A549 (cell line): ENCODE results near the gene SIGLEC9.

Source experiments
- CTCF ChIP-seq: fragments of >200 bp; sonication (Bioruptor Twin); formaldehyde crosslinking; IDR thresholded peaks from 3 replicates; pipeline ENCODE4 v1.5.1; 2016
- ESRRA ChIP-seq: fragments of 150-350 bp; IDR thresholded peaks from 2 replicates; pipeline ENCODE4 v1.6.1; 2014; ENCODE audit warnings: mild to moderate bottlenecking, low read length, borderline replicate concordance
- POLR2A ChIP-seq: IDR thresholded peaks from 2 replicates; pipeline ENCODE4 v1.6.1; 2012; ENCODE audit warnings: mild to moderate bottlenecking, low read length

GRCh38 chr19:51108066-51108804 is 16.5 kb upstream of the SIGLEC9 start, which contains the start of gene CTU1:
- TF ChIP-seq CTCF (no peak), POLR2A (peak; percentile 81), ESRRA (no peak)
